ENCODE data around the gene TGFBI.

The TGFBI gene

DNA sequence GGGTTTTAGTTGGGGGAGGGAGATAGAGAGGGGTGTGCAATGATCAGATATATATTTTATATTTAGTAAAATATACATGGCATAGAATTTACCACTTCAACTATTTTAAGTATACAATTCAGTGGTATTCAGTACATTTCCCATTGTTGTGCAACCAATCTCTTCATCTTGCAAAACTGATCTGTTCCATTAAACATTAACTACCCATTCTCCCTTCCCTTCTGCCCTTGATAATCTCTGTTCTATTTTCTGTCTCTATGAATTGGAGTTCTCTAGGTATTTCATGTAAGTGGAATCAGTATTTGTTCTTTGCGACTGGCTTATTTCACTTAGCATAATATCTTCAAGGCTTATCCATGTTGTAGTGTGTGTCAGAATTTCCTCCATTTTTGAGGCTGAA lies 38.6 kb downstream of the TGFBI start:
- no peak for DNase-seq

DNA sequence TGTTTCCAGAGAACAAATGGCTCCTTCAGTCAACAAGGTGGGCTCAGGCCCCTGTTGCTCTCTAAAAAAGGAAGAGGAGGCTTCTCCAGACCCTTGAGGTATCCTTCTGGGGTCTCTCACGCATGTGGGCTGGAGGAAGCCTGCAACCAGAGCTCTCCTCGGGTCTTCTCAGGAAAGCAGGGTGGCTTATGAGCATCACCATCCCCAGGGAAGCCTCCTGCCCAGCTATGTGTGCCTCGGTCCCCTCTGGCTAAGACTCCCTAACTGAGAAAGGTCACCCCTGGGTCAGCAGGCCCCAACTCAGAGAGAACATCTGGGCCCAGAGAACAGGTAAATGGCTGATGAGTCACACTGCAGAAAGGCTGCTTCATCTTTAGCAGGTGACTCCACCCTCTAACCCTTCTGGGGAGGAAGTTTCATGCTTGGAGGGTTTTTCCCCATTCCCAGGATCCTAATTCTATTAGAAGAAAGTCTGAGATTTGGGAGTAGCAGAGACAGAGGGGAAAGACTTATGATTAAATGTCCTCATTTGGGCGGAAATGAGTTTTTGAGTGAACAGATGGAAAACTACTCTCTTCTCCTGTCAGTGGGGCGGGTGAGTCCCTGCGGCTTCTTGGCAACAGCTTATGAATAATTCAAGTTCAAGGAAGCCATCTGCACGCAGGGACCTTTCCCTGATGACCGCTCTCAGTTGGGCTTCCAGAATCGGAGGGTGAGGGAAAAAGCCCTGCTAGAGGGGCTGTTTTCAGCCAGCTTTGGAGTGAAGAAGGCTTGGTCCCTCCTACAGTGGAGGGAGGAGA lies 41.9 kb downstream of the TGFBI start:
- DNase-seq: no peak

DNA sequence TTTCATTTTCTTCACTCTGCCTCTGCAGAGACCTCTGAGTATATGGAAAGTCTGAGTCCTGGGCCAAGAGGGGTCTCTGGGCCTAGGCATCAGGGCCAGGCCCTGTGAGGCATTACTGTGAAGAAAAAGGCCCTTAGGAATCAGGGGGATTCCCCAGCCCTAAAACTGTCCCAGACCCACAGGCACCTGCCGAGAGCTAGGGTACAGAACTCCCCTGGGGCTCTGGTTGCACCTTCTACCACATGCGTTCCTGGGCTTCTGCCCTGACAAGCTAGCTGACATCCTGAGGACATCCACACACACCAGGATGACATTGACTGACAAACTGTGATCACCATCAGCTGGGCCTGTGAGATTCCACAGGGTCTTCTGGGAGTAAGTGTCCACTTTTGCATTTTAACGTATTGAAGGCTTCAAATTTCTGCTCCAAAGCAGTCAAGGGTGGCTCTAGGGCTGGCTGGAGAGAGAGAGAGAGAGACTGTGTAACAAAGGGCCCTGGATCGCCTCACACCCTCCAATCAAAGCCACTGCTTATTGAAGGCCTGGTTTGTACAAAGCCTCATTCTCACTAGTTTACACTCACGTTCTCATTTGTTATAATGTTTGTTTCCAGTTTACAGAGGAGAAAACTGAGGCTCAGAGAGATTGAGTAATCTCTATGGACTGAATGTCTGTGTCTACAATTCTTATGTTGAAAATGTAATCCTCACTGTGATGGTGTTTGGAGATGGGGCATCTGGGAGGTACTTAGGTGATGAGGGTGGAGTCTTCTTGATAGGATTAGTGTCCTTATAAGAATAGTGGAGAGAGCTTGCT lies 45.1 kb downstream of the TGFBI start:
- DNase-seq: no peak

DNA sequence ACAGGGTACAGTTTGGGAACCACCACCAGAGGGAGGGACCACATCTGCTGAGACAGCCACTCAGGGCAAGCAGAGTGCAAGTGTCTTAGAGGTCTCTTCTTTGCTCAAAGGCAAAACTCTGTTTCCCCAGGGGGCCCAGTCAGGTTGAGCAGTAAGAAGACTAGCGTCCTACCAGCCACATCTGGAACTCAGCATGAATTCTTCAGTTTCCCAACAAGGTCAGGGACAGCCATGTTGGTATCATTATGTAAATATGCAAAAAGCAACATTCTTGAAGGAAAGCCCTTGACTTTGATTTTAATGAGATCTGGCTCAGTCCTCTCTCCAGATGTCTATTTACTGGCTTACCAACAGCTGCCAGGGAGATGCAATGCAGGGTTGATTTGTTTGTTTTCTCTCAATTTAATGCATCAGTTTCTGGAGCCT lies 46.7 kb downstream of the TGFBI start:
- no peak for DNase-seq

DNA sequence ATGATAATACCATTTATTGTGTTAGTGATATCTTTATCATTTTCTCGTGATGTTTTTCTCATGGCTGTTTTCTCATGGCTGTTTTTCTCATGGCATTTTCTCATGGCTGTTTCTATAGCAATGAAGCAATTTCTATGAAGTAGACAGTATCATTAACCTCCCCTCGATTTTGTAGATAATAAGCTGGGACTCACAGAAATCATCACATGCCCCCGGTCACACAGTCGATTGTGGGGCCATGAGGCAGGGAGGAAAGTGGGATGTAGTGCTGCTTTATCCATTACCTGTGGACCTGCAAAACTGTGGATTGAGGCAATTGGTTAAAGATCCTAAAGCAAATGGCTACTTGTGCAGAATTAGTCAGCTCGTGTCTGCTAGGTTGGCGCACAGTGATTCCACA lies 47.3 kb downstream of the TGFBI start:
- DNase-seq: no peak

DNA sequence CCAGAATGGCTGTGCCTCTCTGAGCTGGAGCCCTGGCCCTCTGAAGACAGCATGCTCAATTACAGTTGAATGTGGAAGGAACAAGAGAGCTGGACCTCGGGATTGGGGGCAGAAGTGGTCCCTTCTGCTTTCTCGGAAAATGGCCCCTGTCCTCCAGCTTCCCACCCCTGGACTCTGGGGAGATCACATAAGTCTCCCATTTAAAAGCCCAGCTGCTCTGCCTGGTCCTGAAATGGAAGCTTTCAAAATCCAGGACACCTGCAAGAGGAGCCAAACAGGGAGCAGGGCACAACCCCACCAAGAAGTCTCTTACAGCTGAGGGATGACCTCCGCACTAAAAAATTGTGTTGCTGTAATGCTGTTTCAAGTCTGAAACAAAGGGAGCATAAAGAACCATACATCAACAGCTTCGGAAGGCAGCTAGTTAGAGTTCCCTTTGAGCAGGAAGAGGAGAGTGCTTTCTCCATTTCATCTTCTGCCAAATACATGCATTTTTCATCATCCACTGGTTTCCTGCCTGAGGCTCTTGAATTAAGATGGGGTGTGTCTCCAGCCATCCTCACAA lies 48.2 kb downstream of the TGFBI start:
- DNase-seq: no peak

DNA sequence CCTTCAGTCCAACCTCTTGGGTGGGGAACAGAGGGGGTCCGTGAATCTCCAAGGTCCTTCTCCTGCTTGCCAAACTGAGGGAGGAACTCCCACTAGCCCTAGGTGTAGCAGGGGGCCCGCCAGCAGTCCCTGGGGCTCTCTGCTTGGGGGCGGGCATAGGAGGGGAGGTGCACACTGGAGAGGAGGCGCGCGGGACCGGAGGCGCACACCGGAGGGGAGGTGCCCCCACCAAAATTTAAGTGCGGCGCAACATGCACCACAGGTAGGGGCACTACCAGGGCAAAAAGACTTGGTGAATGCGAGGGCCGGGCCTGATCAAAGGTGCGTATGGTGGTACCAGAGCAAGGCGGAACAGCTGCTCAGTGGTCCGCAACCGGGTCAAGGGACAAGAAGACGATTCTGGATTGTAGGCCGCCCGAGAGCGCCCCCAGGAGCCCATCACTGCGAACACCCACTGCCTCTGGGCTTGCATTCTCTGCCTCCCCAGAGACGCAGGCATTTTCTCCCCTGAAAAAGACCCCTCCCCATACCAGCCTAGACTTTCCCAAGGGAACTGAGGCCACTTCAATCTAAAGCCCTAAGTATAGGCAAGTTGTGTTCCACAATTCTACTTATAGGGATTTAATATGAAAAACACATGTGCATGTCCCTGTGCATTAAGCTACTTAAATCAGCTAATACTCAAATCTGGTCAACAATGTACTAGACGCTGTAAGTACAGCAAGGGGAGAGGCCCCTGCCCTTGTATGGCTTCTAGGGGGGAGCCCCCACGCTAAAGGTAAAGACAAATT lies 50.6 kb downstream of the TGFBI start:
- DNase-seq: no peak

DNA sequence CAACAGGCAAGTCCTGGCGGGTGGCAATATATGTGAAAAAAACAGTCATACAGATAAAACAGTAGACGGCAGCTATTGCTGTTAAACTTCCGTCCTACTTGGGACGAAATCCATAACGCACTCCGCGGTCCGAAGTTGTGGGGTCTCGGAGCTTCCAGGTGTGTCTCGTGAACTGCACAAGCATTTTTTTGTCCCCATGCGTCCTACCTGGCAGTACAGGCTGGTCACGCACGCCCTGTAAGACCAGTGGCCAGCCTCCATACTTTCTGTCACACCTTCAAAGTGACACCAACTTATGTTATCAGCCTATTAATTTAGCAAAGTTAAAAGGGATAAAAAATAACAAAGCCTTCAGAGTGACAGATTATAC lies 51.3 kb downstream of the TGFBI start:
- no peak for DNase-seq

DNA sequence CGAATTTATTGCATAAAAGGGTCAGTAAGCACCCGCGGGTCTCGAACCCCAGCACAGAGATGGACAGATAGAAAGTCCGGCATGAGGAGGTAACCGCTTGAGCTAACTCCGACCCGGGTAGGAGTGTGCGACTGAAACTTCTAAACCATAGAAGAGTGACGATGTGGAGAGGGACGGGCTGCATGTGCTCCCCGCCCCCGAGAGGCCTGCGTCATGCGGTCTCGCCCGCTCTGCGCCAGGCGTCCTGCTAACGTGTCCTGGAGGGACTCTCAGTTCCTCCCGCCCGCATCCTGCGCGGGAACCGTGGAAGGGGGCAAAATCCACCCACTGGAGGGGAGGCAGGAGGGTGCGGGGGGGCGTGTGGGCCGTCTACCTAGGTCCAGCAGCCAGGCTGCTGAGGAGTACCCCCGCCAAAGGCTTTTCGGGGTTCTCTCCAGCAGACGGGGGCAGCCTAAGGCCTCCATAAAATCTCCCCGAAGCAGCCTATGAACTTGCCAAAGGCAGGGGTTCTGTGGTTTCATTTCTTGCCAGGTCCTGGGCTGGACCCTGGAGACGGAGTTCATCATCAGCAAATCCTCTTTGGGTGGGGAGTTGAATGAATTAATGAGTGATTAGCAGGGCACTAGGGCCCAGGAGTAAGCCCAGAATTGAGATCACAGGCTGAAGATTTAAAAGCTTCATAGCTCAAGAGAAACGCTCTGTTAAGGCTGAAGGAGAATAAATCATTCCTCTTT lies 51.9 kb downstream of the TGFBI start:
- peak; percentile 76 for DNase-seq

DNA sequence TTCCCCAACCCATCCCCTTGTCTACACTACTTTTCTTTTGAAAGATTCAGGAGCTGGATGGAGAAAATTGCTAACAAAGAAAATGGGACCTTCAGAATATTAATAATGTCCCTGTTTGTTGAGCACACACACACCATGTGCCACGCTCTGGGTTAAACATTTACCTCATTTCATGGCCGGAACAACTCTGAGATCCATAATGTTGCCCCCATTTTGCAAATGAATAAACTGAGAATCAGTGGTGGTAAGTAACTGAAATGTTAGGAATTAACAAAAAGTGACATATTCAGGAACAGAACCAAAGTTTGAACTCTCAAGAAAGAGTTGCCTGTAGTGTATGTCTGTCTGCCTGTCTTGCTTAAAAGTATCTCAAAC lies 52.4 kb downstream of the TGFBI start:
- DNase-seq: no peak

DNA sequence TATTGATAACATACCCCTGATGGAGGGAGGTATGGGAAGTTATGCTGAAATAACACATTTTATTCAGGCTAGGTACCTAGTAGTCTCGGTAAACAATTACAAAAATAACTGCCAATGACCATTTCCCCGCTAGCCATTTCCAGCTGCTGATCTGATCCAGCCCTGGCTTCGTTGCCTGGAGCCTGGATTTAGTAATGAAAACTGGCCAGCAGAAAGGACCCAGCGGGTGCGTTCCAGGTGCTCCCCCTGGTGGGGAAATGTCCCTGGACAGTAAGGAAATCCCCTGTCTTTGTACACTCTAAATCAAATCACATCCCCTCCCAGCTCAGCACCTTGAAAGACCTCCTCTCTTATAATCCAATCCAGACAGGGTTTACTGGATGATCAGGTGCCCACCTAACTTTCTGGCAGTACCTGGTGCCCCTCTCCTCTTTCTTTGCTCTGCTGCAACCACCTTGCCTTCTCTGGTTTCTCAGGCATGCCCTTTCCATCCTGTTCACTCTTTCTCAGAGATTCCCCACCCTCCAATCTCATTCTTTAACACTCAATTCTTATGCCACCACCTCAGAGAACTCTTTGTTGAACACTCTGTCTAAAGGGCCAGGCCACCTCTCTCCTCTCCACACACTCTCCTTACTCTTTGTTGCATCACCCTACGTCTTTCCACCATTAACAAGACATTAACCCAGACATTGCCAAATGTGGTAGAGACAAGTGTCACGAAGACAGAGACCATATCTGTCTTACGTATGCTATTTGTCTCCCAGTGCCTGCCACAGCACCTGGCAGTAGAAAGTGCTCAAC lies 53.8 kb downstream of the TGFBI start:
- peak; percentile 76 for DNase-seq

DNA sequence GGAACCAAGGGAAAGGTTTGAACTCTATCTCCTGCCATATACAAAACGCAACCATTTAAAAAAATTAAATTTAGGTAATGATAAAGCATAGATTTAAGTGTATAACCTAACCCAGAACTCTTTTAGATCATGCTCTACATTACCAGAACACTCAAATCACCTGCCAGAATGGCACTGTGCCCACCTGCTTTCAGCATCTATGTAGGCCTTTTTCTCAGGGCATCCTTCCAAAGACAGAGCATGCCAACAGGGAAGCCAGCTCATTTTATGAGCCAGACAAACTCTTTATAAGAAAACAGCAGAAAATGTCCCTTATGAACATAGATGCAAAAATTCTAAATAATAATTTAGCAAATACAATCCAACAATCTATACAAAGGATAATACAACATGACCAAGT lies 55.9 kb downstream of the TGFBI start:
- DNase-seq: no peak

DNA sequence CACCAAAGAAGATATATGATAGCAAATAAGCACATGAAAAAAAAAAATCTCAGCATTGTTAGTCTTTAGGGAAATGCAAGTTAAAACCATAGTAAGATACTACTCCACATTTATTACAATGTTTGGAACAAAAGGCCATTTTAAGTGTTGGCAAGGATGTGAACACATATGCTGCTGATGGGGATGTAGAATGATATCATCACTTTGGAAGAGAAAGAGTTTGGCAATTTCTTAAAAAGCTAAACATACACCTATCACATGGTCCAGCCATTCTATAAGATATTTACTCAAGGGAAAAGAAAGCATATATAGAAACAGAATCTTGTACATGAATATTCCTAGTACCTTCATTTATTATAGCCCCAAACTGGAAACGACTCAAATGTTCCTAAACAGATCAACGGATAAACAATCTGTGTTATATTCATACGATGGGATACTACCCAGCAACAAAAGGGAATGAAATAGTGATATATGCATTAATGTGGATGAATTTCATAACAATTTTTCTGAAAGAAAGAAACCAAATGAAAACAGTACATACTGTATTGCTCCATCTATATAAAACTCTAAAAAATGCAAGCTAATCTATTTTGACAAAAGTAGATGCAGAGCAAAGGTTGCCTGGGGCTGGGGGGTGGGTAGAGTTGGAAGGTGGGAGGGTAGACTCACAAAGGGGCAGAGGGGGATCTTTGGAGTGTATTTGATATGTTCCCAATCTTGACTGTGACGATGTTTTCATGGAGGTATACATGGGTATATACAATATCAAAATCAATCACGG lies 58.2 kb downstream of the TGFBI start:
- no peak for DNase-seq

DNA sequence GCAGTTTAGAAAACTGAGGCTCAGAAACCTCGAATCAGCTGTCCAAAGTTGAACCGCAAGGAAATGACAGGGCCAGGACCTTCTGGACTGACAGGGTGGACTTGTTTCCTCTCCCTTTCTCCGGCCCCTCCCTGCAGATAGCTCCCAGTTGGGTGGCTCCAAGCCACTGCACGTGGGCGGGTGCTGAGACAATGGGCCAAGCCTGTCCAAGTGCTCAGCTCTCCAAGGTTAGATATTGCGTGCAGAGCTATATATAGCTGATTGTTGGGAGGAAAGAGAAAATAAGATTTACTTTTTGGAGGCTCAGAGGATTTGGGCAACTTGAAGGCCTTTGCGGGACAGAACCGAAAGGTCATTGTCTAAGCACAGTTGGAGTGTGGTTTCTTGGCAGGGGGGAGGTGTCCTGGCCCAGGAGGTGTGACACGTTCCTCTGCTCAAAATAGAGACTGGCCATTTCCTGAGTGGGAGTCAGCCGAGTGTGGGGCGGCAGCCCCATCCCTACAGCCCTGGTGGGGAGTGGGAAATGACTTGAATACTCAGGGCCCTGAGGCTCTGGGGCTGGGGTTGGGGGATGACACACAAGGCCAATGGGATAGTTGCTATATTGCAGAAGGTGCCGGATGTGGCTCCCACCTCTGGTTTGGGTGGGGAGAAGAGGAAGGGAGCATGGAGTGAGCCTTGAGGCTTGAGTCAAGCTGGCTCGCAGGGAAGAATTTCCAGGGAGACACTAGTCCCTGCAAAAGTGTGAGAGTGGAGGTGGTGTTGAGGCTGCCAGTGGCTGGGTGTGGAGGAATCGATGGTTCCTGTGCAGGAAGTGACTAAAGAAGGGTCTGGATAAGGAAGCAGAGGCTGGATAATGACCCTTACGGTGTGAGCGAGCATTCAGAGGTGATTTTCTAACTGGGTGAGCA lies 59.4 kb downstream of the TGFBI start:
- DNase-seq: no peak

DNA sequence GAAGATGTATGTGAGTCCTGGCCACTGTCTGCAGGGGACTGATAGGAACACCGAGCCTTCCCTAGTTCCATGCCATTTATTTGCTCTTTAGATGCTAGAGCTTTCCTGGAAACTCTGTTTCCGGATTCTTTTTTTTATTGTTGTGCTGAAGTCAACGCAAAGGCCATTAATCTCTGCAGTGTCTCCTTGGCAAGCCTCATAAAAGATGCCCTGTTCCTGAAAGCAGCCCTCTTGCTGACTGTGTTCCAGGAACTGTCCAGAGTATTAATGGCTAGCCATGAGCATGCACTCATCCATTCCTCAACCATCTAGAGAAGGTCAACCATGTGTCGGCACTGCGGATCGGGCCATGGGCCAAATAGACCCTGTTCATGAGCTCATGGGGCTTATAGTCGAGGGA lies 61.0 kb downstream of the TGFBI start:
- DNase-seq: no peak

DNA sequence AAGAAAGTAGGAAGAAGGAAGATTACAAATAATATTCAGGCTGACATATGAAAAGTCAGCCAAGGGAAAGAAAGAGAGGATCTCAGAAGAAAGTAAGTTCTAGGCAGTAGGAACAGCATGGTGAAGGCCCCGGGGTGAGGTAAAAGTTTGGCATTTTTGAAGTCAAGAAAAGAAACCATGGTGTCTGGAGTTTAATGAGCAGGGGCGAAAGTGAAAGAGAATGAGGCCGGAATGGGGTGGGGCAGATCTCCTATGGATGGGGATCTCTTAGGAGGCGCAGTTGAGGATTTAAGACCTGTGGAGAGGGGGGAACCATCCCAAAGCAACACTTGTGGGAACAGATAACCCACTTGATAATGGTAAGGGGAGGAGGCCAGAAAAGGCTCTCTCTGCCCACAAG lies 61.5 kb downstream of the TGFBI start:
- no peak for DNase-seq

DNA sequence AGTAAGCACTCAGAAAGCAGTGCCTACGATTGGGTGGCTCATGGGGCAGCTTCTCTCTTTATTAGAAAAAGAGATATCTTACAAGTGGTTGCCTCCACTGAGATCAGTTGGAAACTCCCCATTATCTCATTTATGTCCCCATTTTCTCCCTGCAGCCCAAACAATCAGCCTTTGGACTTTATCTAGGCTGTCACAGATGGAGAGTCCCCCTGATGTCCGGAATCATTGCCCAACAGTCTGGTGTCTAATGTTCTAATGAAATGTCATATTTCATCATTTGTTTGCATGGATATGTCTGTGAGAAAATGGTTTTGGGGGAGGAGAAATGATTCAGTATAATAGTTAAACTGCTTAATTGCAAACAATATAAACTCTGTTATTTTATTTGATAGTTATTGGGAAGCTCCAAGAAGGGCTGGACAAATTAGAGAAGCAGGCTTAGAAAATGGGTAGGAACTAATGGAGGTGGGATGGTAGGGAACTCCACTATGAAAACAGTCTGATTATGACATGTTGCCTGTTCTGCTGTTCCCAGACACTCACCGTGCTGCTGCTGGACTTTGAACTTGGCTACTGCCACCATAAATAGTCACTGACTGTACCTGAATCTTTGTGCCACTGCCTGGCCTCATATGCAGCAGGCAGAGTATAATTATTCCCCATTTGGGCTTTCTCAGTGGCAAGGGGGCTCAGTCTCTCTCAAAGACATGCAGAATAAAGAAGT lies 65.6 kb downstream of the TGFBI start:
- DNase-seq: no peak

DNA sequence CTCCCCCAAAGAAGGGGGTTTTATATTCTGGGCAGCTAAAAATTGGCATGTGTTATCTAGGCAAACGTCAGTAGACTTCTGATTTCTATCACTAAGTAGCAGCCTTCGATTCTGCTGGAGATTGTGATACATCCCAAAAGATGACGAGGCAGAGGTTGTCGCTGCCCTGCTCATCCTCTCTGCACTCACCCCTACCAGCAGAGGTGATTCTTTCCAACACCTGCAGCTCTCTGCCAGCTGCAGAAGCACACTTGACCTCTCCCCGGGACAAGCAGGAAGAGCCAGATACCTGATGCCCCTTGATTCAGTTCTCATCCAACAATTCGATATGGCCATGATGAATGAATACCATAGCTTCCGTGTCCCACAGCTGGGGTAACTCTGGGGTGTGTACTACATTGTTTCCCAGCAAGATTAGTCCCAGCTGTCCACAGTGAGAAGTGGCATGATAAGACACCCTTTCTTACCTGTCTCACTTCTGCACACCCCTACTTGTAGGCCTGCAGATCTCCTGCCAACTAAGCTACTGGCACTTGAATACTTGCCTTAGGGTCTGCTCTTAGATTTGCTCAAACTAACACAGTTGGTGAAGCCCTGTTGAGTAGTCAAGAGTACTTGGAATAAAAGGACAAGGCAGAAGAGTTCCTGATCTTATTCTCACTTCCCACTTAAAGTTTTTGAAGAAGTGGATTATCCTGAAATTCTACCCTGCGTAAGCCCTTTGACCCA lies 66.3 kb downstream of the TGFBI start:
- DNase-seq: no peak
